Measurements from ENCODE around the gene STK32A.

STK32A gene

GRCh38 chr5:147303251-147303650 is 68.4 kb downstream of the STK32A start:
- no peak for DNase-seq (ENCODE audit: low spot score in 2 of 2)
- Histone ChIP-seq H3K36me3 (replicated peaks) (no peaks in the 10 kb centered on the region), H3K4me3 (no peak overlapping the region), H3K4me1 (no peaks in the 10 kb centered on the region), H3K27me3 (ENCODE audit: low read depth) (peaks cover 18% of the 10 kb centered on the region), H3K9me3 (no peaks in the 10 kb centered on the region)
- in situ Hi-C loops (cut with MboI; ENCODE audit: low sequenced_read_pairs): no loop called here

GRCh38 chr5:147303976-147304375 is 69.2 kb downstream of the STK32A start:
- no peaks in the 10 kb centered on the region for H3K36me3 ChIP-seq (replicated peaks)
- in situ Hi-C loops (cut with MboI; ENCODE audit: low sequenced_read_pairs): no loop called here
- no peak for DNase-seq (ENCODE audit: low spot score in 2 of 2)

GRCh38 chr5:147305147-147305546 is 70.3 kb downstream of the STK32A start:
- H3K4me3 ChIP-seq: no peak overlapping the region
- H3K9me3 ChIP-seq: no peaks in the 10 kb centered on the region
- no peaks in the 10 kb centered on the region for H3K36me3 ChIP-seq (replicated peaks)
- no peaks in the 10 kb centered on the region for H3K4me1 ChIP-seq
- in situ Hi-C loops (cut with MboI; ENCODE audit: low sequenced_read_pairs): no loop called here
- peaks cover 17% of the 10 kb centered on the region; the same call in 1 of the 2 replicates for H3K27me3 ChIP-seq (ENCODE audit: low read depth)
- no peak for DNase-seq (ENCODE audit: low spot score in 2 of 2)

More at GRCh38 chr5:147303976-147304375, 69.2 kb downstream of the STK32A start:
- H3K27me3 ChIP-seq (ENCODE audit: low read depth): peaks cover 17% of the 10 kb centered on the region; the same call in 1 of the 2 replicates
- H3K4me3 ChIP-seq: no peak overlapping the region
- H3K9me3 ChIP-seq: no peaks in the 10 kb centered on the region
- no peaks in the 10 kb centered on the region for H3K4me1 ChIP-seq

- no peak for DNase-seq (ENCODE audit: low spot score in 2 of 2)
- no peaks in the 10 kb centered on the region for H3K9me3 ChIP-seq
- H3K4me3 ChIP-seq: no peak overlapping the region
- H3K4me1 ChIP-seq: no peaks in the 10 kb centered on the region
- H3K36me3 ChIP-seq (replicated peaks): no peaks in the 10 kb centered on the region
- H3K27me3 ChIP-seq (ENCODE audit: low read depth): peaks cover 17% of the 10 kb centered on the region; the same call in 1 of the 2 replicates
- in situ Hi-C loops (cut with MboI; ENCODE audit: low sequenced_read_pairs): no loop called here
Measured at GRCh38 chr5:147306351-147306750, 71.5 kb downstream of the STK32A start.

- Histone ChIP-seq H3K27me3 (ENCODE audit: low read depth) (peaks cover 14% of the 10 kb centered on the region; the same call in 1 of the 2 replicates), H3K9me3 (no peaks in the 10 kb centered on the region), H3K4me3 (no peak overlapping the region), H3K4me1 (no peaks in the 10 kb centered on the region), H3K36me3 (replicated peaks) (no peaks in the 10 kb centered on the region)
- DNase-seq (ENCODE audit: low spot score in 2 of 2): no peak
- in situ Hi-C loops (cut with MboI; ENCODE audit: low sequenced_read_pairs): no loop called here
Measured at GRCh38 chr5:147307170-147307569, 72.3 kb downstream of the STK32A start.

- no peaks in the 10 kb centered on the region for H3K36me3 ChIP-seq (replicated peaks)
- in situ Hi-C loops (cut with MboI; ENCODE audit: low sequenced_read_pairs): no loop called here
- H3K4me3 ChIP-seq: no peak overlapping the region
- 0 out of 2 replicates have a peak, but pooled peaks cover 3% of the 10 kb centered on the region for H3K27me3 ChIP-seq (ENCODE audit: low read depth)
- no peaks in the 10 kb centered on the region for H3K4me1 ChIP-seq
- no peak for DNase-seq (ENCODE audit: low spot score in 2 of 2)
- no peaks in the 10 kb centered on the region for H3K9me3 ChIP-seq
Measured at GRCh38 chr5:147309621-147310020, 74.8 kb downstream of the STK32A start.

GRCh38 chr5:147310059-147310704 is 75.4 kb downstream of the STK32A start:
- no peak for DNase-seq (ENCODE audit: low spot score in 2 of 2)
- H3K9me3 ChIP-seq: no peaks in the 10 kb centered on the region
- H3K36me3 ChIP-seq (replicated peaks): no peaks in the 10 kb centered on the region
- H3K27me3 ChIP-seq (ENCODE audit: low read depth): peaks cover 5% of the 10 kb centered on the region; the same call in 1 of the 2 replicates
- H3K4me3 ChIP-seq: no peak overlapping the region
- in situ Hi-C loops (cut with MboI; ENCODE audit: low sequenced_read_pairs): no loop called here
- H3K4me1 ChIP-seq: no peaks in the 10 kb centered on the region

GRCh38 chr5:147317978-147318684 is 83.3 kb downstream of the STK32A start:
- Histone ChIP-seq H3K9me3 (no peaks in the 10 kb centered on the region), H3K4me3 (no peak overlapping the region), H3K4me1 (no peaks in the 10 kb centered on the region), H3K27me3 (ENCODE audit: low read depth) (peaks cover 12% of the 10 kb centered on the region), H3K36me3 (replicated peaks) (no peaks in the 10 kb centered on the region)
- no peak for DNase-seq (ENCODE audit: low spot score in 2 of 2)
- in situ Hi-C loops (cut with MboI; ENCODE audit: low sequenced_read_pairs): no loop called here

GRCh38 chr5:147321569-147321968 is 86.7 kb downstream of the STK32A start:
- in situ Hi-C loops (cut with MboI; ENCODE audit: low sequenced_read_pairs): no loop called here
- Histone ChIP-seq H3K9me3 (no peaks in the 10 kb centered on the region), H3K4me3 (no peak overlapping the region), H3K4me1 (no peaks in the 10 kb centered on the region), H3K27me3 (ENCODE audit: low read depth) (no peaks in the 10 kb centered on the region), H3K36me3 (replicated peaks) (no peaks in the 10 kb centered on the region)
- DNase-seq (ENCODE audit: low spot score in 2 of 2): no peak

GRCh38 chr5:147327421-147327820 is 92.6 kb downstream of the STK32A start:
- DNase-seq (ENCODE audit: low spot score in 2 of 2): no peak
- in situ Hi-C loops (cut with MboI; ENCODE audit: low sequenced_read_pairs): no loop called here
- Histone ChIP-seq H3K27me3 (ENCODE audit: low read depth) (peaks cover 21% of the 10 kb centered on the region), H3K4me3 (no peak overlapping the region), H3K4me1 (peaks cover 4% of the 10 kb centered on the region; the same call in 1 of the 2 replicates), H3K9me3 (no peaks in the 10 kb centered on the region), H3K36me3 (replicated peaks) (no peaks in the 10 kb centered on the region)

GRCh38 chr5:147327905-147328304 is 93.1 kb downstream of the STK32A start:
- H3K36me3 ChIP-seq (replicated peaks): no peaks in the 10 kb centered on the region
- DNase-seq (ENCODE audit: low spot score in 2 of 2): no peak
- peaks cover 21% of the 10 kb centered on the region for H3K27me3 ChIP-seq (ENCODE audit: low read depth)
- in situ Hi-C loops (cut with MboI; ENCODE audit: low sequenced_read_pairs): no loop called here
- H3K9me3 ChIP-seq: no peaks in the 10 kb centered on the region
- H3K4me3 ChIP-seq: no peak overlapping the region
- peaks cover 6% of the 10 kb centered on the region; the same call in 1 of the 2 replicates for H3K4me1 ChIP-seq

- no peak overlapping the region for H3K4me3 ChIP-seq
- peaks cover 9% of the 10 kb centered on the region; the same call in 1 of the 2 replicates for H3K4me1 ChIP-seq
- peaks cover 29% of the 10 kb centered on the region for H3K27me3 ChIP-seq (ENCODE audit: low read depth)
- H3K9me3 ChIP-seq: no peaks in the 10 kb centered on the region
- no peaks in the 10 kb centered on the region for H3K36me3 ChIP-seq (replicated peaks)
- in situ Hi-C loops (cut with MboI; ENCODE audit: low sequenced_read_pairs): no loop called here
- DNase-seq (ENCODE audit: low spot score in 2 of 2): peak; percentile 46 to 76
Measured at GRCh38 chr5:147332658-147333057, 97.8 kb downstream of the STK32A start.

- H3K4me1 ChIP-seq: peaks cover 9% of the 10 kb centered on the region; the same call in 1 of the 2 replicates
- no peak overlapping the region for H3K4me3 ChIP-seq
- in situ Hi-C loops (cut with MboI; ENCODE audit: low sequenced_read_pairs): no loop called here
- no peaks in the 10 kb centered on the region for H3K9me3 ChIP-seq
- H3K27me3 ChIP-seq (ENCODE audit: low read depth): peaks cover 14% of the 10 kb centered on the region
- H3K36me3 ChIP-seq (replicated peaks): no peaks in the 10 kb centered on the region
- DNase-seq (ENCODE audit: low spot score in 2 of 2): no peak
Measured at GRCh38 chr5:147336876-147337275, 102.0 kb downstream of the STK32A start.

- Histone ChIP-seq H3K4me3 (no peak overlapping the region), H3K4me1 (no peaks in the 10 kb centered on the region), H3K9me3 (no peaks in the 10 kb centered on the region), H3K27me3 (ENCODE audit: low read depth) (peaks cover 26% of the 10 kb centered on the region), H3K36me3 (replicated peaks) (no peaks in the 10 kb centered on the region)
- DNase-seq (ENCODE audit: low spot score in 2 of 2): peak in 1 of 2 experiments; percentile 13
- in situ Hi-C loops (cut with MboI; ENCODE audit: low sequenced_read_pairs): no loop called here
Measured at GRCh38 chr5:147339313-147339712, 104.5 kb downstream of the STK32A start.
